CD4-positive, alpha-beta memory T cell (primary cell): ENCODE data around the gene ZBTB16. TPM values are rescaled to one million over a fixed set of nuclear protein-coding genes. Genes with fewer than 3 reads are reported as not detected.

Experiments
- CTCF ChIA-PET: fragments of 350-600 bp; sonication (Branson Sonifier 250); formaldehyde crosslinking; loops from one replicate; lab custom pipeline; 2021; ENCODE audit warnings: inconsistent platforms; ENCODE audit not compliant: partially characterized antibody; lab: Charles Lee
- POLR2A ChIA-PET: fragments of 350-600 bp; sonication (Branson Sonifier 250); formaldehyde crosslinking; loops from one replicate; lab custom pipeline; 2021; ENCODE audit not compliant: partially characterized antibody; lab: Charles Lee
- DNase-seq, 5 donors: peaks; one replicate each; pipeline versions ENCODE4 v3.0.0 to v3.0.0-alpha.2; 2020 to 2022; ENCODE audit warnings: mixed read lengths in 1 of 5
- H3K27ac ChIP-seq: one replicate; pipeline ENCODE4 v1.7.0; 2013; ENCODE audit warnings: low read depth, low read length
- H3K27me3 ChIP-seq: 2 replicates; pipeline ENCODE4 v1.7.0; 2013; ENCODE audit warnings: mild to moderate bottlenecking, low read length, moderate library complexity; ENCODE audit not compliant: insufficient read depth
- H3K36me3 ChIP-seq: 2 replicates; pipeline ENCODE4 v1.7.0; 2013; ENCODE audit warnings: mild to moderate bottlenecking, low read length, moderate library complexity; ENCODE audit not compliant: insufficient read depth
- H3K4me1 ChIP-seq: 2 replicates; pipeline ENCODE4 v1.7.0; 2013; ENCODE audit warnings: mild to moderate bottlenecking, low read length, moderate library complexity; ENCODE audit not compliant: insufficient read depth
- H3K4me3 ChIP-seq, 2 donors: one replicate each; pipeline ENCODE4 v1.7.0; 2013; ENCODE audit warnings: low read length in 2 of 2, mild to moderate bottlenecking in 1 of 2
- H3K9me3 ChIP-seq, 2 donors: one replicate each; pipeline ENCODE4 v1.7.0; 2013; ENCODE audit warnings: low read length in 2 of 2, control low read depth in 1 of 2; ENCODE audit not compliant: control insufficient read depth in 1 of 2
- H3K27ac Mint-ChIP-seq, 7 donors: one replicate each; pipeline ENCODE4 v1.8.0; 2020 to 2021; ENCODE audit warnings: mixed read lengths in 7 of 7, mild to moderate bottlenecking in 6 of 7, inconsistent platforms in 3 of 7, moderate library complexity in 3 of 7
- H3K27me3 Mint-ChIP-seq, 2 donors: one replicate each; pipeline ENCODE4 v1.8.0; 2020 to 2021; ENCODE audit warnings: mixed read lengths in 2 of 2
- H3K36me3 Mint-ChIP-seq, 2 donors: one replicate each; pipeline ENCODE4 v1.8.0; 2020 to 2021; ENCODE audit warnings: mixed read lengths in 2 of 2, inconsistent platforms in 1 of 2, mild to moderate bottlenecking in 1 of 2
- H3K4me1 Mint-ChIP-seq, 4 donors: one replicate each; pipeline ENCODE4 v1.8.0; 2020 to 2021; ENCODE audit warnings: mixed read lengths in 4 of 4, mild to moderate bottlenecking in 1 of 4
- H3K4me3 Mint-ChIP-seq, 8 donors: one replicate each; pipeline ENCODE4 v1.8.0; 2020 to 2021; ENCODE audit warnings: mixed read lengths in 8 of 8, mild to moderate bottlenecking in 7 of 8, moderate library complexity in 6 of 8, inconsistent platforms in 3 of 8
- H3K9me3 Mint-ChIP-seq, 8 donors: one replicate each; pipeline ENCODE4 v1.8.0; 2020 to 2021; ENCODE audit warnings: mixed read lengths in 8 of 8, mild to moderate bottlenecking in 5 of 8, inconsistent platforms in 3 of 8, moderate library complexity in 1 of 8
- intact Hi-C: fragments of 100-400 bp; cut with micrococcal nuclease; formaldehyde crosslinking; loops from one replicate; pipeline ENCODE4 v1.15.1; 2023
- polyA plus RNA-seq, 2 donors: library from polyadenylated mRNA; unstranded; fragments of 300-500 nt; fragmentation: Illumina TruSeq; gene quantifications; one replicate each; pipeline ENCODE4 v1.2.3, GENCODE V29; 2021
- total RNA-seq, 2 experiments: library from RNA; stranded (reverse); gene quantifications; one replicate each; pipeline ENCODE4 v1.2.3, GENCODE V29; 2021

Gene ZBTB16
- total and polyA plus RNA-seq, 4 experiments from 2014 or later: 5.6 to 28.4 (median 8.6) TPM

DNA sequence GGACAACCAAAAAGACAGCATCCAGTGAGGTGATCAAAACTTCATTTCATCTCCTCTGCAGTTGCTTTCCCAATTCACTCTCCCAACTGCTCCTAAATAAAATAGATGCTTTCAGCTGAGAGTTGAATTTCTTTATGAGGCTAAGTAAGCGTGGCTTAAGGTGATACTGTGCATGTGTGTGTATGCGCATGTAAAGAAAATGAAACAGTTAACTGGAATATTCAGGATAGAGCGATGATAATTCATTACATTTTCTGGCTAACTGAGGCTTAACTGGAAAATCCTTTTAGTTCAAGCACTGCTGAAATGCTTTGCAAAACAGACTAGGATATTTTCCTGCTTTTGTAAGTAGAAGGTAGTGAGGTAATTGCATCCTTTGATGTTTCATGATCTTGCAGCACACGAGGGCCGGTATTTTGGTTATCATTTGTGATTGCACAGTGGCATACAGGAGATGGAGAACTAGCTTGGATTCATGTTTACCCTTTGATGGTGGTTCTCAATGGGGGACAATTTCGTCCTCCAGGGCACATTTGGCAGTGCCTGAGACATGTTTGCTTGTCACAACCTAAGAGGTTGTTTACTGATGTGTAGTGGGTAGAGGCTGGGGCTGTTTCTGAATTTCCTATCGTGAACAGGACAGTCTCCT is 71.2 kb downstream of the ZBTB16 start:
- peak overlapping the region in 2 of 8 donors; percentile 27 to 64 for H3K4me3 Mint-ChIP-seq
- Histone ChIP-seq H3K4me3 (no peak overlapping the region), H3K36me3 (no peaks in the 10 kb centered on the region), H3K9me3 (no peaks in the 10 kb centered on the region), H3K27ac (no peak overlapping the region), H3K4me1 (peaks cover 8% of the 10 kb centered on the region), H3K27me3 (no peaks in the 10 kb centered on the region)
- no peaks in the 10 kb centered on the region for H3K27me3 Mint-ChIP-seq
- H3K4me1 Mint-ChIP-seq: peaks cover 14 to 42% (median 24%) of the 10 kb centered on the region in 4 donors
- CTCF ChIA-PET: interaction anchor here (1.0 to 1.1 kb wide), 2 partner anchors 49 to 136 kb away, joined by 3 to 5 read pairs; no protein-coding TSS in a partner anchor
- POLR2A ChIA-PET: no interaction called here
- peak overlapping the region in 3 of 7 donors; percentile 9 to 64 (median 62) for H3K27ac Mint-ChIP-seq
- peaks cover 0 to 6% of the 10 kb centered on the region in 2 donors for H3K36me3 Mint-ChIP-seq
- H3K9me3 Mint-ChIP-seq: peaks cover 0 to 3% (median 0%) of the 10 kb centered on the region in 8 donors
- intact Hi-C loops: no loop called here
- no peak for DNase-seq

- Mint-ChIP-seq H3K4me1 (peaks cover 15 to 47% (median 29%) of the 10 kb centered on the region in 4 donors), H3K27me3 (no peaks in the 10 kb centered on the region), H3K36me3 (peaks cover 0 to 1% of the 10 kb centered on the region in 2 donors), H3K9me3 (peaks cover 0 to under 1% (median 0%) of the 10 kb centered on the region in 8 donors), H3K4me3 (peak overlapping the region in 7 of 8 donors; percentile 3 to 72 (median 26)), H3K27ac (peak overlapping the region in 2 of 7 donors; percentile 46 to 93)
- peaks cover 12% of the 10 kb centered on the region for H3K4me1 ChIP-seq
- no peak overlapping the region for H3K27ac ChIP-seq
- H3K9me3 ChIP-seq: no peaks in the 10 kb centered on the region
- H3K27me3 ChIP-seq: no peaks in the 10 kb centered on the region
- intact Hi-C loops: no loop called here
- peak in 4 of 5 donors; percentile 18 to 24 (median 20) for DNase-seq
- no peak overlapping the region for H3K4me3 ChIP-seq
- ChIA-PET CTCF (interaction anchor here (1.0 kb wide), 1 partner anchor 48 kb away, joined by 3 read pairs; no protein-coding TSS in a partner anchor), POLR2A (no interaction called here)
- no peaks in the 10 kb centered on the region for H3K36me3 ChIP-seq
Observed at GRCh38 chr11:114131461-114131864, 72.0 kb downstream of the ZBTB16 start.

GRCh38 chr11:114132417-114132816 is 72.9 kb downstream of the ZBTB16 start:
- H3K27me3 ChIP-seq: no peaks in the 10 kb centered on the region
- H3K36me3 Mint-ChIP-seq: no peaks in the 10 kb centered on the region
- H3K4me3 ChIP-seq: no peak overlapping the region
- H3K4me1 Mint-ChIP-seq: peaks cover 16 to 57% (median 35%) of the 10 kb centered on the region in 4 donors
- H3K9me3 ChIP-seq: no peaks in the 10 kb centered on the region
- DNase-seq: no peak
- H3K27me3 Mint-ChIP-seq: no peaks in the 10 kb centered on the region
- no peak overlapping the region for H3K27ac ChIP-seq
- H3K36me3 ChIP-seq: no peaks in the 10 kb centered on the region
- ChIA-PET CTCF (no interaction called here), POLR2A (no interaction called here)
- no peak overlapping the region for H3K4me3 Mint-ChIP-seq
- peak overlapping the region in 2 of 7 donors; percentile 10 to 53 for H3K27ac Mint-ChIP-seq
- H3K9me3 Mint-ChIP-seq: no peaks in the 10 kb centered on the region
- intact Hi-C loops: no loop called here
- peaks cover 15% of the 10 kb centered on the region for H3K4me1 ChIP-seq

DNA sequence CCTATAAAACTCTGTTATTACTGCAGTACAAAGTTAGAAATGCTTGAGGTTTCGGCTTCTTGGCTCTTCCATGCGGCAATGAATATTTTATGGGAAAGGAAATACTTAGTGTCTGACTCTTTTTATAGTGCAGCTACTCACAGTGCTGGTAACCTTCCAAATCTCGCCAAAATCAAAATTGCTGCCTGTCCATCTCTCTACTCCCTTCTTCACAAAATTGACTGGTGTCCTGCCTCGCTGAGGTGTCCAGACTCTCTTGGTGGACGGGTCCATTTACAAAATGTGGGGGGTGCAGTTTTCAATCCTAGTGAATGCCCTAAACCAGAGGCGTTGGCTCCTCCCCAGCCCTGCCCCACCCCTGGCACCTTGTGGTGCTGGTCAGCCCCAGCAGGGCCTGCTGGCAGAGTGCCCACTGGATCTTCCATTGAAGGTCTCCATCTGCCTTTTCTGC is 73.5 kb downstream of the ZBTB16 start:
- ChIA-PET CTCF (interaction anchor here (1.0 kb wide), 1 partner anchor 12 kb away, joined by 3 read pairs; no protein-coding TSS in a partner anchor), POLR2A (no interaction called here)
- Histone ChIP-seq H3K27ac (no peak overlapping the region), H3K36me3 (no peaks in the 10 kb centered on the region), H3K4me3 (no peak overlapping the region), H3K9me3 (no peaks in the 10 kb centered on the region), H3K4me1 (peaks cover 18% of the 10 kb centered on the region), H3K27me3 (no peaks in the 10 kb centered on the region)
- Mint-ChIP-seq H3K9me3 (no peaks in the 10 kb centered on the region), H3K4me1 (peaks cover 20 to 62% (median 38%) of the 10 kb centered on the region in 4 donors), H3K4me3 (no peak overlapping the region), H3K27me3 (no peaks in the 10 kb centered on the region), H3K36me3 (no peaks in the 10 kb centered on the region), H3K27ac (no peak overlapping the region)
- intact Hi-C loops: no loop called here
- DNase-seq: no peak

GRCh38 chr11:114133548-114134329 is 74.2 kb downstream of the ZBTB16 start:
- H3K27ac ChIP-seq: no peak overlapping the region
- no peaks in the 10 kb centered on the region for H3K9me3 ChIP-seq
- H3K4me3 Mint-ChIP-seq: no peak overlapping the region
- H3K27ac Mint-ChIP-seq: peak overlapping the region in 1 of 7 donors; percentile 30
- H3K27me3 ChIP-seq: no peaks in the 10 kb centered on the region
- no peaks in the 10 kb centered on the region for H3K36me3 ChIP-seq
- ChIA-PET CTCF (interaction anchor here (0.8 to 1.6 kb wide), 8 partner anchors 9 to 237 kb away, joined by 3 to 6 read pairs (median 3); no protein-coding TSS in a partner anchor), POLR2A (interaction anchor here (0.8 kb wide), 1 partner anchor 26 kb away, joined by 4 read pairs; no protein-coding TSS in a partner anchor)
- intact Hi-C loops: no loop called here
- H3K4me1 Mint-ChIP-seq: peaks cover 22 to 64% (median 42%) of the 10 kb centered on the region in 4 donors
- no peak overlapping the region for H3K4me3 ChIP-seq
- no peaks in the 10 kb centered on the region for H3K27me3 Mint-ChIP-seq
- no peak for DNase-seq
- no peaks in the 10 kb centered on the region for H3K9me3 Mint-ChIP-seq
- H3K36me3 Mint-ChIP-seq: no peaks in the 10 kb centered on the region
- H3K4me1 ChIP-seq: peaks cover 18% of the 10 kb centered on the region

GRCh38 chr11:114134870-114135269 is 75.4 kb downstream of the ZBTB16 start:
- Mint-ChIP-seq H3K36me3 (peaks cover 0 to 4% of the 10 kb centered on the region in 2 donors), H3K9me3 (no peaks in the 10 kb centered on the region), H3K27me3 (no peaks in the 10 kb centered on the region), H3K4me1 (peaks cover 20 to 59% (median 46%) of the 10 kb centered on the region in 4 donors), H3K27ac (peak overlapping the region in 1 of 7 donors; percentile 47), H3K4me3 (no peak overlapping the region)
- no peak overlapping the region for H3K4me3 ChIP-seq
- DNase-seq: no peak
- H3K4me1 ChIP-seq: peaks cover 18% of the 10 kb centered on the region
- H3K9me3 ChIP-seq: no peaks in the 10 kb centered on the region
- CTCF ChIA-PET: interaction anchor here (0.8 to 1.6 kb wide), 7 partner anchors 8 to 239 kb away, joined by 3 to 6 read pairs (median 3); no protein-coding TSS in a partner anchor
- no peaks in the 10 kb centered on the region for H3K36me3 ChIP-seq
- intact Hi-C loops: no loop called here
- POLR2A ChIA-PET: interaction anchor here (1.0 to 1.2 kb wide), 2 partner anchors 12 to 48 kb away, joined by 3 to 4 read pairs; no protein-coding TSS in a partner anchor
- H3K27me3 ChIP-seq: no peaks in the 10 kb centered on the region
- no peak overlapping the region for H3K27ac ChIP-seq
